Tibial nerve (tissue), 4 donors: Measurements from ENCODE around the gene COL19A1.

ENCODE experiments used
- EP300 ChIP-seq, 2 donors: sonication (generic); formaldehyde crosslinking; IDR thresholded peaks; one replicate each; pipeline ENCODE4 v1.6.1; 2017; ENCODE audit warnings: antibody characterized with exemption in 2 of 2, mild to moderate bottlenecking in 1 of 2
- POLR2A ChIP-seq, 2 donors: fragments of 450-650 bp; IDR thresholded peaks; one replicate each; pipeline ENCODE4 v1.6.1; 2017; ENCODE audit warnings: antibody characterized with exemption in 2 of 2, mild to moderate bottlenecking in 2 of 2, moderate library complexity in 2 of 2
- TF ChIP-seq, protein P1 (sequence below), 5 experiments: fragments of 200-600 bp in 3 of 5; fragments of 450-650 bp in 2 of 5; sonication (generic) in 3 of 5; IDR thresholded peaks; one replicate each; pipeline ENCODE4 v1.5.1; 2016 to 2019; ENCODE audit warnings: antibody characterized with exemption in 5 of 5, mild to moderate bottlenecking in 3 of 5, moderate library complexity in 2 of 5

DNA sequence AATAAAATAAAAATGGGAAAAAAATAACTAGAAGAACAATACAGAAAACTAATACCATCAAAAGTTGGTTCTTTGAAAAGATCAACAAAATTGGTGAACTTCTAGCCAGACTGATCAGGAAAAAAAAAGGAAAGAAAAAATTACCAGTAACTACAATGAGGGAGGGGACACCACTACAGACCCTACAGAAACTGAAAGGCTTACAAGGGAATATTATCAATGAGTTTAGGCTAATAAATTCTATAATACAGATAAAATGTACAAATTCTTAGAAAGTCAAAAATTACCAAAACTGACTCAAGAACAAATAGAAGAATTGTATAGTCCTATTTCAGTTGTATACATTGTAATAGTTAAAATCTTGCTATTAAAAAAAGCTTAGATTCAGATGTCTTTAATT, 141.8 kb downstream of the COL19A1 start:
- TF ChIP-seq, protein P1, sequence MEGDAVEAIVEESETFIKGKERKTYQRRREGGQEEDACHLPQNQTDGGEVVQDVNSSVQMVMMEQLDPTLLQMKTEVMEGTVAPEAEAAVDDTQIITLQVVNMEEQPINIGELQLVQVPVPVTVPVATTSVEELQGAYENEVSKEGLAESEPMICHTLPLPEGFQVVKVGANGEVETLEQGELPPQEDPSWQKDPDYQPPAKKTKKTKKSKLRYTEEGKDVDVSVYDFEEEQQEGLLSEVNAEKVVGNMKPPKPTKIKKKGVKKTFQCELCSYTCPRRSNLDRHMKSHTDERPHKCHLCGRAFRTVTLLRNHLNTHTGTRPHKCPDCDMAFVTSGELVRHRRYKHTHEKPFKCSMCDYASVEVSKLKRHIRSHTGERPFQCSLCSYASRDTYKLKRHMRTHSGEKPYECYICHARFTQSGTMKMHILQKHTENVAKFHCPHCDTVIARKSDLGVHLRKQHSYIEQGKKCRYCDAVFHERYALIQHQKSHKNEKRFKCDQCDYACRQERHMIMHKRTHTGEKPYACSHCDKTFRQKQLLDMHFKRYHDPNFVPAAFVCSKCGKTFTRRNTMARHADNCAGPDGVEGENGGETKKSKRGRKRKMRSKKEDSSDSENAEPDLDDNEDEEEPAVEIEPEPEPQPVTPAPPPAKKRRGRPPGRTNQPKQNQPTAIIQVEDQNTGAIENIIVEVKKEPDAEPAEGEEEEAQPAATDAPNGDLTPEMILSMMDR (IDR thresholded peaks at IDR 0.05): no peak
- TF ChIP-seq EP300 (IDR thresholded peaks at IDR 0.05) (no peak), POLR2A (IDR thresholded peaks at IDR 0.05) (no peak)
